Smooth muscle cell (in vitro differentiated cells): ENCODE results near the gene SMO. TPM values are rescaled to one million over a fixed set of nuclear protein-coding genes. Genes with fewer than 3 reads are reported as not detected.
"Not testable (repeated sequence)": the region's sequence is repeated elsewhere in the genome, so short reads cannot be mapped to it uniquely, and the experiment has no call there.

Source experiments
- DNase-seq: peaks from one replicate; lab custom pipeline; 2025; ENCODE audit not compliant: unreplicated experiment; lab: John Stamatoyannopoulos, UW
- H2AFZ ChIP-seq: fragments of 200-600 bp; sonication (generic); 2 replicates; pipeline ENCODE4 v1.6.0; 2016; ENCODE audit warnings: antibody characterized with exemption, low read depth, mild to moderate bottlenecking
- H3F3A ChIP-seq: fragments of 200-600 bp; sonication (generic); 2 replicates; pipeline ENCODE4 v1.6.0; 2017; ENCODE audit warnings: antibody characterized with exemption, low read depth
- H3K27ac ChIP-seq: fragments of 200-600 bp; sonication (generic); 2 replicates; pipeline ENCODE4 v1.5.1; 2016; ENCODE audit warnings: low read depth, mild to moderate bottlenecking
- H3K27me3 ChIP-seq: fragments of 200-600 bp; sonication (generic); 2 replicates; pipeline ENCODE4 v1.6.1; 2016; ENCODE audit warnings: low read depth, mild to moderate bottlenecking
- H3K36me3 ChIP-seq: fragments of 200-600 bp; sonication (generic); 2 replicates; pipeline ENCODE4 v1.5.1; 2016; ENCODE audit warnings: low read depth
- H3K4me1 ChIP-seq: fragments of 200-600 bp; sonication (generic); 2 replicates; pipeline ENCODE4 v1.5.1; 2016; ENCODE audit warnings: low read depth
- H3K4me2 ChIP-seq: fragments of 200-600 bp; sonication (generic); 2 replicates; pipeline ENCODE4 v1.6.0; 2016; ENCODE audit warnings: mild to moderate bottlenecking
- H3K4me3 ChIP-seq: fragments of 200-600 bp; sonication (generic); 2 replicates; pipeline ENCODE4 v1.5.1; 2016; ENCODE audit warnings: mild to moderate bottlenecking
- H3K79me2 ChIP-seq: fragments of 200-600 bp; sonication (generic); 2 replicates; pipeline ENCODE4 v1.6.0; 2016; ENCODE audit warnings: low read depth, mild to moderate bottlenecking
- H3K9ac ChIP-seq: fragments of 200-600 bp; sonication (generic); 2 replicates; pipeline ENCODE4 v1.6.0; 2016; ENCODE audit warnings: low read depth
- H3K9me3 ChIP-seq: fragments of 200-600 bp; sonication (generic); replicated peaks from 2 replicates; pipeline ENCODE4 v1.5.1; 2016; ENCODE audit warnings: low read depth
- H4K20me1 ChIP-seq: fragments of 200-600 bp; sonication (generic); 2 replicates; pipeline ENCODE4 v1.6.0; 2016; ENCODE audit warnings: low read depth
- WGBS: methylation state at CpG from one replicate; pipeline ENCODE4 v1.1.7; 2016; ENCODE audit warnings: low lambda C conversion rate; 5-methylcytosine and 5-hydroxymethylcytosine counted together
- polyA plus RNA-seq: library from polyadenylated mRNA; unstranded; fragments of >200 nt; fragmentation: Nextera tagmentation; extraction: Ambion mirVana; gene quantifications from 2 replicates; pipeline ENCODE4 v1.2.1, GENCODE V29; 2016
- total RNA-seq: library from RNA; depleted of rRNA; stranded (reverse); fragments of >200 nt; gene quantifications from 2 replicates; pipeline ENCODE4 v1.2.3, GENCODE V29; 2014
- TF ChIP-seq, protein P1 (sequence below): fragments of 200-600 bp; sonication (generic); IDR thresholded peaks from 2 replicates; pipeline ENCODE4 v1.5.1; 2017; ENCODE audit warnings: borderline replicate concordance, mild to moderate bottlenecking, antibody characterized with exemption; ENCODE audit not compliant: insufficient read depth, poor library complexity, severe bottlenecking

SMO gene
- total and polyA plus RNA-seq, 2 experiments from 2014 or later, result 23.6 to 25.8 TPM

DNA sequence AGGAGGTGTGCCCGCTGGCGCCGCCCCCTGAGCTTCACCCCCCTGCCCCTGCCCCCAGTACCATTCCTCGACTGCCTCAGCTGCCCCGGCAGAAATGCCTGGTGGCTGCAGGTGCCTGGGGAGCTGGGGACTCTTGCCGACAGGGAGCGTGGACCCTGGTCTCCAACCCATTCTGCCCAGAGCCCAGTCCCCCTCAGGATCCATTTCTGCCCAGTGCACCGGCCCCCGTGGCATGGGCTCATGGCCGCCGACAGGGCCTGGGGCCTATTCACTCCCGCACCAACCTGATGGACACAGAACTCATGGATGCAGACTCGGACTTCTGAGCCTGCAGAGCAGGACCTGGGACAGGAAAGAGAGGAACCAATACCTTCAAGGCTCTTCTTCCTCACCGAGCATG, 23.7 kb downstream of the SMO start:
- no peak overlapping the region for H3K4me2 ChIP-seq
- no peaks in the 10 kb centered on the region for H3K27me3 ChIP-seq
- H2AFZ ChIP-seq, result no peak overlapping the region
- H3K4me1 ChIP-seq, result no peaks in the 10 kb centered on the region
- TF ChIP-seq, protein P1, sequence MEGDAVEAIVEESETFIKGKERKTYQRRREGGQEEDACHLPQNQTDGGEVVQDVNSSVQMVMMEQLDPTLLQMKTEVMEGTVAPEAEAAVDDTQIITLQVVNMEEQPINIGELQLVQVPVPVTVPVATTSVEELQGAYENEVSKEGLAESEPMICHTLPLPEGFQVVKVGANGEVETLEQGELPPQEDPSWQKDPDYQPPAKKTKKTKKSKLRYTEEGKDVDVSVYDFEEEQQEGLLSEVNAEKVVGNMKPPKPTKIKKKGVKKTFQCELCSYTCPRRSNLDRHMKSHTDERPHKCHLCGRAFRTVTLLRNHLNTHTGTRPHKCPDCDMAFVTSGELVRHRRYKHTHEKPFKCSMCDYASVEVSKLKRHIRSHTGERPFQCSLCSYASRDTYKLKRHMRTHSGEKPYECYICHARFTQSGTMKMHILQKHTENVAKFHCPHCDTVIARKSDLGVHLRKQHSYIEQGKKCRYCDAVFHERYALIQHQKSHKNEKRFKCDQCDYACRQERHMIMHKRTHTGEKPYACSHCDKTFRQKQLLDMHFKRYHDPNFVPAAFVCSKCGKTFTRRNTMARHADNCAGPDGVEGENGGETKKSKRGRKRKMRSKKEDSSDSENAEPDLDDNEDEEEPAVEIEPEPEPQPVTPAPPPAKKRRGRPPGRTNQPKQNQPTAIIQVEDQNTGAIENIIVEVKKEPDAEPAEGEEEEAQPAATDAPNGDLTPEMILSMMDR, result no peak
- no peak overlapping the region for H3K27ac ChIP-seq
- DNase-seq, result no peak
- no peaks in the 10 kb centered on the region for H3K9me3 ChIP-seq
- H3K9ac ChIP-seq, result no peak overlapping the region
- H3K4me3 ChIP-seq, result no peak overlapping the region
- no peaks in the 10 kb centered on the region for H3F3A ChIP-seq
- H4K20me1 ChIP-seq, result no peaks in the 10 kb centered on the region
- H3K36me3 ChIP-seq, result no peaks in the 10 kb centered on the region
- 96% methylated on average over 7 of the region's 14 CpGs for WGBS
- H3K79me2 ChIP-seq, result no peaks in the 10 kb centered on the region

DNA sequence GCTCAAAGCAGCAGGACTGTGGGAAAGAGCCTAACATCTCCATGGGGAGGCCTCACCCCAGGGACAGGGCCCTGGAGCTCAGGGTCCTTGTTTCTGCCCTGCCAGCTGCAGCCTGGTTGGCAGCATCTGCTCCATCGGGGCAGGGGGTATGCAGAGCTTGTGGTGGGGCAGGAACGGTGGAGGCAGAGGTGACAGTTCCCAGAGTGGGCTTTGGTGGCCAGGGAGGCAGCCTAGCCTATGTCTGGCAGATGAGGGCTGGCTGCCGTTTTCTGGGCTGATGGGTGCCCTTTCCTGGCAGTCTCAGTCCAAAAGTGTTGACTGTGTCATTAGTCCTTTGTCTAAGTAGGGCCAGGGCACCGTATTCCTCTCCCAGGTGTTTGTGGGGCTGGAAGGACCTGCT, 24.2 kb downstream of the SMO start:
- WGBS, result 93% methylated on average over 4 of the region's 4 CpGs
- TF ChIP-seq, protein P1, result no peak

DNA sequence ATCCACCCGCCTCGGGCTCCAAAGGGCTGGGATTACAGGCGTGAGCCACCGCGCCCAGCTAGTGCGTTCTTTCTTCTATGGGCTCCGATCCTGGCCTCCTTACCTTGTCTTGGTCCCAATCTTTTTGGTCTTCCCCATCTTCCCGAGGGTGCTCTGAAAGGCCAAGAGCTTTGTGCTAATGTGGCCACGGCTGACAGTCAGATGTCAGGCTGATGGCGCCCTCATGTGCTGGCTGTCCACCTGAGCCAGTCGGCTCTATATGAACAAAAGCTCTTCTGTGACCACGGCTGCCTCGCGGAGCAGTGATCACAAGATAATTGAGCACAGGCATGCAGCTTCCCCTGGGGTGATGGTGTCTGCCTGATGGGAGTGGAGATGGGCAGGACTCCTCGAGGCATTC, 25.4 kb downstream of the SMO start:
- no peak overlapping the region for H3K27ac ChIP-seq
- WGBS, result 60% methylated on average over 15 of the region's 15 CpGs
- H4K20me1 ChIP-seq, result no peaks in the 10 kb centered on the region
- H3K4me3 ChIP-seq, result no peak overlapping the region
- no peaks in the 10 kb centered on the region for H3K9me3 ChIP-seq
- no peak for DNase-seq
- no peaks in the 10 kb centered on the region for H3K36me3 ChIP-seq
- H2AFZ ChIP-seq, result no peak overlapping the region
- H3K79me2 ChIP-seq, result no peaks in the 10 kb centered on the region
- TF ChIP-seq, protein P1, result no peak
- H3K9ac ChIP-seq, result no peak overlapping the region
- H3K4me1 ChIP-seq, result no peaks in the 10 kb centered on the region
- no peaks in the 10 kb centered on the region for H3F3A ChIP-seq
- H3K27me3 ChIP-seq, result no peaks in the 10 kb centered on the region
- no peak overlapping the region for H3K4me2 ChIP-seq

More for the DNA sequence above, 24.2 kb downstream of the SMO start:
- no peak overlapping the region for H2AFZ ChIP-seq
- no peaks in the 10 kb centered on the region for H3K36me3 ChIP-seq
- no peak overlapping the region for H3K9ac ChIP-seq
- no peaks in the 10 kb centered on the region for H3K27me3 ChIP-seq
- DNase-seq, result no peak
- no peaks in the 10 kb centered on the region for H3K79me2 ChIP-seq
- no peaks in the 10 kb centered on the region for H4K20me1 ChIP-seq
- no peaks in the 10 kb centered on the region for H3K9me3 ChIP-seq
- no peak overlapping the region for H3K4me2 ChIP-seq
- no peak overlapping the region for H3K27ac ChIP-seq
- no peaks in the 10 kb centered on the region for H3K4me1 ChIP-seq
- no peaks in the 10 kb centered on the region for H3F3A ChIP-seq
- no peak overlapping the region for H3K4me3 ChIP-seq

DNA sequence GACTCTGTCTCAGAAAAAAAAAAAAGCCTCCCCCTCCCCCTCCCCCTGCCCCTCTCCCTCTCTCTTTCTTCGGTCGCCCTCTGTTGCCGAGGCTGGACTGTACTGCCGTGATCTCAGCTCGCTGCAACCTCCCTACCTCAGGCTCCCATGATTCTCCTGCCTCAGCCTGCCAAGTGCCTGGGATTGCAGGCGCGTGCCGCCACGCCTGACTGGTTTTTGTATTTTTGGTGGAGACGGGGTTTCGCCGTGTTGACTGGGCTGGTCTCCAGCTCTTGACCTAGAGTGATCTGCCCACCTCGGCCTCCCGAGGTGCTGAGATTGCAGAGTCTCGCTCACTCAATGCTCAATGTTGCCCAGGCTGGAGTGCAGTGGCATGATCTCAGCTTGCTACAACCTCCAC, 27.3 kb downstream of the SMO start:
- H2AFZ ChIP-seq, H3K9me3 ChIP-seq, H3K4me3 ChIP-seq, H4K20me1 ChIP-seq, DNase-seq, H3K36me3 ChIP-seq, H3K9ac ChIP-seq, H3K4me1 ChIP-seq, H3K27ac ChIP-seq, H3F3A ChIP-seq, H3K4me2 ChIP-seq, H3K27me3 ChIP-seq, H3K79me2 ChIP-seq: not testable (repeated sequence)
- WGBS, result 98% methylated on average over 10 of the region's 15 CpGs

DNA sequence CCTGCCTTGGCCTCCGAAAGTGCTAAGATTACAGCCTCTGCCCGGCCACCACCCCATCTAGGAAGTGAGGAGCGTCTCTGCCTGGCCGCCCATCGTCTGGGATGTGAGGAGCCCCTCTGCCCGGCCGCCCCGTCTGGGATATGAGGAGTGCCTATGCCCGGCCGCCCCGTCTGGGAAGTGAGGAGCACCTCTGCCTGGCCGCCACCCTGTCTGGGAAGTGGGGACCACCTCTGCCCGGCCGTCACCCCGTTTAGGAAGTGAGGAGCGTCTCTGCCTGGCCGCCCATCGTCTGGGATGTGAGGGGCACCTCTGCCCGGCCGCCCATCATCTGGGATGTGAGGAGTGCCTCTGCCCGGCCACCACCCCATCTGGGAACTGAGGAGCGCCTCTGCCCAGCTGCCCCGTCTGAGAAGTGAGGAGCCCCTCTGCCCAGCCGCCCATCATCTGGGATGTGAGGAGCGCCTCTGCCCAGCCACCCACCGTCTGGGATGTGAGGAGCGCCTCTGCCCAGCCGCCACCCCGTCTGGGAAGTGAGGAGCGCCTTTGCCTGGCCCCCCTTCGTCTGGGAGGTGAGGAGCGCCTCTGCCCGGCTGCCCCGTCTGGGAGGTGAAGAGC, 27.8 kb downstream of the SMO start:
- H3K9me3 ChIP-seq, H3K36me3 ChIP-seq, H3K27ac ChIP-seq, H3K27me3 ChIP-seq, H3K4me2 ChIP-seq, DNase-seq, H3K4me3 ChIP-seq, H3F3A ChIP-seq, H2AFZ ChIP-seq, H3K4me1 ChIP-seq, H4K20me1 ChIP-seq, H3K79me2 ChIP-seq, H3K9ac ChIP-seq: not testable (repeated sequence)
- 98% methylated on average over 28 of the region's 34 CpGs for WGBS

DNA sequence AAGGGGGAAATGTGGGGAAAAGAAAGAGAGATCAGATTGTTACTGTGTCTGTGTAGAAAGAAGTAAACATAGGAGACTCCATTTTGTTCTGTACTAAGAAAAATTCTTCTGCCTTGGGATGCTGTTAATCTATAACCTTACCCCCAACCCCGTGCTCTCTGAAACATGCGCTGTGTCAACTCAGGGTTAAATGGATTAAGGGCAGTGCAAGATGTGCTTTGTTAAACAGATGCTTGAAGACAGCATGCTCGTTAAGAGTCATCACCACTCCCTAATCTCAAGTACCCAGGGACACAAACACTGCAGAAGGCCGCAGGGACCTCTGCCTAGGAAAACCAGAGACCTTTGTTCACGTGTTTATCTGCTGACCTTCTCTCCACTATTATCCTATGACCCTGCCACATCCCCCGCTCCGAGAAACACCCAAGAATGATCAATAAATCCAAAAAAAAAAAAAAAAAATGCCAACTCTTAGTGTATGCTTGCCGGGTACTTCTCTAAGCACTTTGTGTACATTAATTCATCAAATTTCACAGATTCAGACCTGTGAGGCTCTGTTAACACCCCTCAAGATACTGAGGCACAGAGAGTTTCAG, 28.5 kb downstream of the SMO start:
- H4K20me1 ChIP-seq, H3K4me1 ChIP-seq, H3F3A ChIP-seq, H3K9me3 ChIP-seq, H3K36me3 ChIP-seq, DNase-seq, H3K27ac ChIP-seq, H3K4me2 ChIP-seq, H3K9ac ChIP-seq, H3K79me2 ChIP-seq, H3K4me3 ChIP-seq, H2AFZ ChIP-seq, H3K27me3 ChIP-seq: not testable (repeated sequence)
- 80% methylated on average over 8 of the region's 8 CpGs for WGBS
